Measurements from ENCODE around the gene CD33.

DNA sequence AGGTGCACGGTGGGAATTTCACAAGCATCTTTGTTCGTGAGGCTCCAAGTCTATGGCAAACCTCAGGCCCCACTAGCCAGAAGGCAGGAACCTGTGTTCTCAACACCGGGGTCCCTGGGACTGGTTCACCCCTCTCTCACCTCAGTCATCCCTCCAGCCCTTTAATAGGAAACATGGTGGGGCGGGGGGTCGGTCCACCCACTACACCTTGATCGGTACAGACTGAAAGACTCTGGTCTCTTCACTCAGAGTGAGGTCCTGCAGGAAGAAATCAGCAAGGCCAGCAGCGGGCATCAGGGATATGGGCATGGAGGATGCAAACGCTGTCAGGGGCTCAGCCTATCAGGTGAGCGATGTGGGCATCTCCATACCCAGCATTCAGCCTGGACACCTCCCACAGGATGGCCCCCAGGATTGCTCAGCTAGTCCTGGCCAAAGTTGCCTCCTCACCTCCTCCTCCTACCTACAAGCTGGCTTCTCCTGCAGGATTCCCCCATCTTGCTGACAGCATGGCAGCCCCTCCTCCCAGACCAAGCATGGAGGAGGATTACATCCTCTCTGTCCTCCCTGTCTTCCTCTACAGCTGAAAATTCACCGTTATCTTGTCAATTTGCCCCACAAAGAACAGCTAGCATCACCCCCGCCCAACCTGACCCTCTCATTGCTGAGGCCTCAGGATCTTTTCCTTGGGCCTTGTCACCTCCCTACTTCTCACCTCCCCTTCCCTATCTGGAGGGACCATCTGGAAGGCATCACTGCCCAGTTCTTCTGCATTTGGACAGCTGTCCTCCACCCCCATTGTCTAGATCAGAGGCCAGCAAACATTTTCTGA lies 37.3 kb upstream of the CD33 start:
- TF ChIP-seq, protein P1, sequence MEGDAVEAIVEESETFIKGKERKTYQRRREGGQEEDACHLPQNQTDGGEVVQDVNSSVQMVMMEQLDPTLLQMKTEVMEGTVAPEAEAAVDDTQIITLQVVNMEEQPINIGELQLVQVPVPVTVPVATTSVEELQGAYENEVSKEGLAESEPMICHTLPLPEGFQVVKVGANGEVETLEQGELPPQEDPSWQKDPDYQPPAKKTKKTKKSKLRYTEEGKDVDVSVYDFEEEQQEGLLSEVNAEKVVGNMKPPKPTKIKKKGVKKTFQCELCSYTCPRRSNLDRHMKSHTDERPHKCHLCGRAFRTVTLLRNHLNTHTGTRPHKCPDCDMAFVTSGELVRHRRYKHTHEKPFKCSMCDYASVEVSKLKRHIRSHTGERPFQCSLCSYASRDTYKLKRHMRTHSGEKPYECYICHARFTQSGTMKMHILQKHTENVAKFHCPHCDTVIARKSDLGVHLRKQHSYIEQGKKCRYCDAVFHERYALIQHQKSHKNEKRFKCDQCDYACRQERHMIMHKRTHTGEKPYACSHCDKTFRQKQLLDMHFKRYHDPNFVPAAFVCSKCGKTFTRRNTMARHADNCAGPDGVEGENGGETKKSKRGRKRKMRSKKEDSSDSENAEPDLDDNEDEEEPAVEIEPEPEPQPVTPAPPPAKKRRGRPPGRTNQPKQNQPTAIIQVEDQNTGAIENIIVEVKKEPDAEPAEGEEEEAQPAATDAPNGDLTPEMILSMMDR (IDR thresholded peaks at IDR 0.05) = no peak
- TF ChIP-seq CREM (CRISPR knock-in tag; IDR thresholded peaks at IDR 0.05) = no peak
- TF ChIP-seq FOXP1 (CRISPR knock-in tag; IDR thresholded peaks at IDR 0.05; ENCODE audit: borderline replicate concordance) = no peak
- TF ChIP-seq ZNF121 (CRISPR knock-in tag; IDR thresholded peaks at IDR 0.05) = no peak
- no peak for TF ChIP-seq ZNF423 (CRISPR knock-in tag; IDR thresholded peaks at IDR 0.05)
- TF ChIP-seq, protein P2, sequence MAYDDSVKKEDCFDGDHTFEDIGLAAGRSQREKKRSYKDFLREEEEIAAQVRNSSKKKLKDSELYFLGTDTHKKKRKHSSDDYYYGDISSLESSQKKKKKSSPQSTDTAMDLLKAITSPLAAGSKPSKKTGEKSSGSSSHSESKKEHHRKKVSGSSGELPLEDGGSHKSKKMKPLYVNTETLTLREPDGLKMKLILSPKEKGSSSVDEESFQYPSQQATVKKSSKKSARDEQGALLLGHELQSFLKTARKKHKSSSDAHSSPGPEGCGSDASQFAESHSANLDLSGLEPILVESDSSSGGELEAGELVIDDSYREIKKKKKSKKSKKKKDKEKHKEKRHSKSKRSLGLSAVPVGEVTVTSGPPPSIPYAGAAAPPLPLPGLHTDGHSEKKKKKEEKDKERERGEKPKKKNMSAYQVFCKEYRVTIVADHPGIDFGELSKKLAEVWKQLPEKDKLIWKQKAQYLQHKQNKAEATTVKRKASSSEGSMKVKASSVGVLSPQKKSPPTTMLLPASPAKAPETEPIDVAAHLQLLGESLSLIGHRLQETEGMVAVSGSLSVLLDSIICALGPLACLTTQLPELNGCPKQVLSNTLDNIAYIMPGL (CRISPR knock-in tag; IDR thresholded peaks at IDR 0.05) = no peak
- TF ChIP-seq, protein P3, sequence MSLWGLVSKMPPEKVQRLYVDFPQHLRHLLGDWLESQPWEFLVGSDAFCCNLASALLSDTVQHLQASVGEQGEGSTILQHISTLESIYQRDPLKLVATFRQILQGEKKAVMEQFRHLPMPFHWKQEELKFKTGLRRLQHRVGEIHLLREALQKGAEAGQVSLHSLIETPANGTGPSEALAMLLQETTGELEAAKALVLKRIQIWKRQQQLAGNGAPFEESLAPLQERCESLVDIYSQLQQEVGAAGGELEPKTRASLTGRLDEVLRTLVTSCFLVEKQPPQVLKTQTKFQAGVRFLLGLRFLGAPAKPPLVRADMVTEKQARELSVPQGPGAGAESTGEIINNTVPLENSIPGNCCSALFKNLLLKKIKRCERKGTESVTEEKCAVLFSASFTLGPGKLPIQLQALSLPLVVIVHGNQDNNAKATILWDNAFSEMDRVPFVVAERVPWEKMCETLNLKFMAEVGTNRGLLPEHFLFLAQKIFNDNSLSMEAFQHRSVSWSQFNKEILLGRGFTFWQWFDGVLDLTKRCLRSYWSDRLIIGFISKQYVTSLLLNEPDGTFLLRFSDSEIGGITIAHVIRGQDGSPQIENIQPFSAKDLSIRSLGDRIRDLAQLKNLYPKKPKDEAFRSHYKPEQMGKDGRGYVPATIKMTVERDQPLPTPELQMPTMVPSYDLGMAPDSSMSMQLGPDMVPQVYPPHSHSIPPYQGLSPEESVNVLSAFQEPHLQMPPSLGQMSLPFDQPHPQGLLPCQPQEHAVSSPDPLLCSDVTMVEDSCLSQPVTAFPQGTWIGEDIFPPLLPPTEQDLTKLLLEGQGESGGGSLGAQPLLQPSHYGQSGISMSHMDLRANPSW (CRISPR knock-in tag; conservative IDR thresholded peaks at IDR 0.05; ENCODE audit: low read depth) = no peak
- TF ChIP-seq, protein P4, sequence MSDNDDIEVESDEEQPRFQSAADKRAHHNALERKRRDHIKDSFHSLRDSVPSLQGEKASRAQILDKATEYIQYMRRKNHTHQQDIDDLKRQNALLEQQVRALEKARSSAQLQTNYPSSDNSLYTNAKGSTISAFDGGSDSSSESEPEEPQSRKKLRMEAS (CRISPR knock-in tag; IDR thresholded peaks at IDR 0.05) = no peak
- no peak for TF ChIP-seq ATF1 (CRISPR knock-in tag; IDR thresholded peaks at IDR 0.05)
- TF ChIP-seq, protein P5, sequence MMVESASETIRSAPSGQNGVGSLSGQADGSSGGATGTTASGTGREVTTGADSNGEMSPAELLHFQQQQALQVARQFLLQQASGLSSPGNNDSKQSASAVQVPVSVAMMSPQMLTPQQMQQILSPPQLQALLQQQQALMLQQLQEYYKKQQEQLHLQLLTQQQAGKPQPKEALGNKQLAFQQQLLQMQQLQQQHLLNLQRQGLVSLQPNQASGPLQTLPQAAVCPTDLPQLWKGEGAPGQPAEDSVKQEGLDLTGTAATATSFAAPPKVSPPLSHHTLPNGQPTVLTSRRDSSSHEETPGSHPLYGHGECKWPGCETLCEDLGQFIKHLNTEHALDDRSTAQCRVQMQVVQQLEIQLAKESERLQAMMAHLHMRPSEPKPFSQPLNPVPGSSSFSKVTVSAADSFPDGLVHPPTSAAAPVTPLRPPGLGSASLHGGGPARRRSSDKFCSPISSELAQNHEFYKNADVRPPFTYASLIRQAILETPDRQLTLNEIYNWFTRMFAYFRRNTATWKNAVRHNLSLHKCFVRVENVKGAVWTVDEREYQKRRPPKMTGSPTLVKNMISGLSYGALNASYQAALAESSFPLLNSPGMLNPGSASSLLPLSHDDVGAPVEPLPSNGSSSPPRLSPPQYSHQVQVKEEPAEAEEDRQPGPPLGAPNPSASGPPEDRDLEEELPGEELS (CRISPR knock-in tag; IDR thresholded peaks at IDR 0.05) = no peak
- TF ChIP-seq RELA (CRISPR knock-in tag; IDR thresholded peaks at IDR 0.05; ENCODE audit: borderline replicate concordance) = no peak
- TF ChIP-seq NFATC4 (CRISPR knock-in tag; IDR thresholded peaks at IDR 0.05) = no peak
